ENCODE results near the gene GPT2. TPM values are rescaled to one million over a fixed set of nuclear protein-coding genes. Genes with fewer than 3 reads are reported as not detected.

GPT2 gene
- total RNA-seq, 1 donor from 2014 or later, result 18.4 TPM

DNA sequence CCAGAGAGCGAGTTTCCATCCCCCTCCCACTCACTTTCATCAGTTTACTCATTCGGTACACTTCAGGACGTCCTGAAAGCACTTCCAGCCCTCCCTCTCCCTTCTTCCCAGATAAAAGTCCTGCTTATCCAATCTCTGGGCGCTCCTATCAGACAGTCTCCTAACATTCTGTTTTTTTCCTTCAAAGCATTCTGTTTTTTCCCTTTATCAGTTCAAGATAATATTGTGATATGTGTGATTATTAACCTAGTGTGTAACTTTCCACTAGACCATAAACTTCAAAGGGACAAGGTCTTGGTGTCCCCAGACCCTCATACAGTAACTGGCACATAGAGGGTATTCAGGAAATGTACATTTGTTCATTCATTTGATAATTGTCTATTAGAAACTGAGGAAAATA is 28.8 kb upstream of the GPT2 start:
- intact Hi-C loops (cut with DNase I), result no loop called here
- Histone ChIP-seq H3K4me1 (no peaks in the 10 kb centered on the region), H3K27ac (no peak overlapping the region), H3K4me3 (no peak overlapping the region), H3K36me3 (no peaks in the 10 kb centered on the region), H3K27me3 (no peaks in the 10 kb centered on the region), H3K9me3 (no peaks in the 10 kb centered on the region)
- DNase-seq (ENCODE audit: extremely low spot score in 2 of 2), result no peak
- TF ChIP-seq POLR2A (IDR thresholded peaks at IDR 0.05) (no peak), POLR2AphosphoS5 (IDR thresholded peaks at IDR 0.05; ENCODE audit: insufficient read depth in 1 of 2, low read depth in 1 of 2) (no peak)
- TF ChIP-seq, protein P1, sequence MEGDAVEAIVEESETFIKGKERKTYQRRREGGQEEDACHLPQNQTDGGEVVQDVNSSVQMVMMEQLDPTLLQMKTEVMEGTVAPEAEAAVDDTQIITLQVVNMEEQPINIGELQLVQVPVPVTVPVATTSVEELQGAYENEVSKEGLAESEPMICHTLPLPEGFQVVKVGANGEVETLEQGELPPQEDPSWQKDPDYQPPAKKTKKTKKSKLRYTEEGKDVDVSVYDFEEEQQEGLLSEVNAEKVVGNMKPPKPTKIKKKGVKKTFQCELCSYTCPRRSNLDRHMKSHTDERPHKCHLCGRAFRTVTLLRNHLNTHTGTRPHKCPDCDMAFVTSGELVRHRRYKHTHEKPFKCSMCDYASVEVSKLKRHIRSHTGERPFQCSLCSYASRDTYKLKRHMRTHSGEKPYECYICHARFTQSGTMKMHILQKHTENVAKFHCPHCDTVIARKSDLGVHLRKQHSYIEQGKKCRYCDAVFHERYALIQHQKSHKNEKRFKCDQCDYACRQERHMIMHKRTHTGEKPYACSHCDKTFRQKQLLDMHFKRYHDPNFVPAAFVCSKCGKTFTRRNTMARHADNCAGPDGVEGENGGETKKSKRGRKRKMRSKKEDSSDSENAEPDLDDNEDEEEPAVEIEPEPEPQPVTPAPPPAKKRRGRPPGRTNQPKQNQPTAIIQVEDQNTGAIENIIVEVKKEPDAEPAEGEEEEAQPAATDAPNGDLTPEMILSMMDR (IDR thresholded peaks at IDR 0.05), result no peak

DNA sequence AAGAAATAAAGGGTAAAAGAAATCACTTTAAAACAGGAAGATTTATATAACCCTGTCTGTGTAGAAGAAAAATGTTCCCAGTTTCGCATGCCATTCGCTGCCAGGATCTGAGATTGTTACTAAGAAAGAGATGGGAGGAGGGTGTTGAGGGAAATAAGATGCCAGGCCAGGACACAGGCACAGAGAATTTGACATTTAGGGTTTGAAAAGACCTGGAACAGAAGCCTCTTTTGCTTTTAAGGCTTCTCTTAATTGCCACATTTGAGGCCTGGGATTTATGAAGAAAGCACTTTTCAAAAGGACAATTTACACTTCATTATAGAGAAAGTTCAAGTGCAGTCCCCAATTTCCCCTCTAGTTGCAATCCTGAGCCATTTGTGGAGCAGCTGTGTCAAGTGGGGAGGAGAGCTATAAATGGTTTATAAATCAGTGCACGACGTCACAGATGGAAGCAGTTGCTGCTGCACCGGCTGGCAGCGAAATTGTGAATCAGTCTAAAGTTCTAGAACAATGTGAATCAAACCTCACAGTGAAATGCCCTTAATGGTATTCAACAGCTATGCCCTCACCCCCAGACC is 26.7 kb upstream of the GPT2 start:
- H3K36me3 ChIP-seq, result no peaks in the 10 kb centered on the region
- intact Hi-C loops (cut with DNase I), result no loop called here
- DNase-seq (ENCODE audit: extremely low spot score in 2 of 2), result no peak
- H3K4me3 ChIP-seq, result no peak overlapping the region
- H3K27ac ChIP-seq, result no peak overlapping the region
- H3K27me3 ChIP-seq, result no peaks in the 10 kb centered on the region
- no peaks in the 10 kb centered on the region for H3K9me3 ChIP-seq
- no peak for TF ChIP-seq POLR2AphosphoS5 (IDR thresholded peaks at IDR 0.05; ENCODE audit: insufficient read depth in 1 of 2, low read depth in 1 of 2)
- TF ChIP-seq, protein P1 (IDR thresholded peaks at IDR 0.05), result peak in 1 of 3 experiments; percentile 25
- TF ChIP-seq POLR2A (IDR thresholded peaks at IDR 0.05), result no peak
- no peaks in the 10 kb centered on the region for H3K4me1 ChIP-seq

DNA sequence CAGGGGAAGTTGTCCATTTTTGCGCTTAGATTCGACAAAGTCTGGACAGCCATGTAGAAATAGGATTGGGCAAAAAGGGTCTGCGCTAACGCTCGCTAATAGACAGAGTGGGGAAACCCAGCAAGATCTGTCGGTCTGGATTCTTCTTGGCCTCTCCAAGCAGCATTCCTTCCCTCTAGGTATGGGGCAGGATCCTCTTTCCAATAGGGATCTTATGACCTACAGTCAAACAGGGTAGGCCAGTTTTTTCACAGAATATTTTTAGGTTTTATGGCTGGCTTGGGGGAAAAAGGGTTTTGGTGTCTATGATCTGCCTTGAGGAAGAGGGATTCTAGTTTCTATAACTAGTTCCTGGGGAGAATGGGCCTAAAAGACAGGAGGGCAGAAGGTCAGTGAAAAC is 26.0 kb upstream of the GPT2 start:
- no peaks in the 10 kb centered on the region for H3K4me1 ChIP-seq

DNA sequence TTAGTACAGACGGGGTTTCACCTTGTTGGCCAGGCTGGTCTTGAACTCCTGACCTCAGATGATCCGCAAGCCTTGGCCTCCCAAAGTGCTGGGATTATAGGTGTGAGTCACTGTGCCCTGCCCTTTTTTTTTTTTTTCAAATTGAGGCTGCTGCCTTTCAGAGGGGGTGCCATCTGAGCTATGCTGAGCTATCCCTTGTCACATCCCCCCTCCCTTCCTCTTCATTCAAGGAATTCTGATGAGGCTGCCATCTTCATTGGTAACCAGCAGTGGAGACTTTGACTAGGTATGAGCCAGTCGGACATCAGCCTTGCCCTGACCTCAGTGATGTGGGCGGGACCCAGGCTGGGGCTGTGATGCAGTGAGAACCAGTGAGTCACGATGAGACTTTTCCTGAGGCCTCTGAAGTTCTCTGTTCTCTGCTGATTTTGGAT is 24.4 kb upstream of the GPT2 start:
- DNase-seq (ENCODE audit: extremely low spot score in 2 of 2), result no peak
- TF ChIP-seq POLR2AphosphoS5 (IDR thresholded peaks at IDR 0.05; ENCODE audit: insufficient read depth in 1 of 2, low read depth in 1 of 2), result no peak
- TF ChIP-seq, protein P1 (IDR thresholded peaks at IDR 0.05), result no peak
- TF ChIP-seq POLR2A (IDR thresholded peaks at IDR 0.05), result no peak
- intact Hi-C loops (cut with DNase I), result no loop called here
- H3K27ac ChIP-seq, result no peak overlapping the region
- no peaks in the 10 kb centered on the region for H3K36me3 ChIP-seq
- no peak overlapping the region for H3K4me3 ChIP-seq
- no peaks in the 10 kb centered on the region for H3K4me1 ChIP-seq
- H3K27me3 ChIP-seq, result no peaks in the 10 kb centered on the region
- H3K9me3 ChIP-seq, result no peaks in the 10 kb centered on the region

More for the DNA sequence above, 26.0 kb upstream of the GPT2 start:
- no peak overlapping the region for H3K27ac ChIP-seq
- H3K36me3 ChIP-seq, result no peaks in the 10 kb centered on the region
- TF ChIP-seq POLR2A (IDR thresholded peaks at IDR 0.05), result no peak
- TF ChIP-seq, protein P1 (IDR thresholded peaks at IDR 0.05), result no peak
- TF ChIP-seq POLR2AphosphoS5 (IDR thresholded peaks at IDR 0.05; ENCODE audit: insufficient read depth in 1 of 2, low read depth in 1 of 2), result no peak
- no peak for DNase-seq (ENCODE audit: extremely low spot score in 2 of 2)
- no peaks in the 10 kb centered on the region for H3K27me3 ChIP-seq
- no peak overlapping the region for H3K4me3 ChIP-seq
- no peaks in the 10 kb centered on the region for H3K9me3 ChIP-seq
- intact Hi-C loops (cut with DNase I), result no loop called here

DNA sequence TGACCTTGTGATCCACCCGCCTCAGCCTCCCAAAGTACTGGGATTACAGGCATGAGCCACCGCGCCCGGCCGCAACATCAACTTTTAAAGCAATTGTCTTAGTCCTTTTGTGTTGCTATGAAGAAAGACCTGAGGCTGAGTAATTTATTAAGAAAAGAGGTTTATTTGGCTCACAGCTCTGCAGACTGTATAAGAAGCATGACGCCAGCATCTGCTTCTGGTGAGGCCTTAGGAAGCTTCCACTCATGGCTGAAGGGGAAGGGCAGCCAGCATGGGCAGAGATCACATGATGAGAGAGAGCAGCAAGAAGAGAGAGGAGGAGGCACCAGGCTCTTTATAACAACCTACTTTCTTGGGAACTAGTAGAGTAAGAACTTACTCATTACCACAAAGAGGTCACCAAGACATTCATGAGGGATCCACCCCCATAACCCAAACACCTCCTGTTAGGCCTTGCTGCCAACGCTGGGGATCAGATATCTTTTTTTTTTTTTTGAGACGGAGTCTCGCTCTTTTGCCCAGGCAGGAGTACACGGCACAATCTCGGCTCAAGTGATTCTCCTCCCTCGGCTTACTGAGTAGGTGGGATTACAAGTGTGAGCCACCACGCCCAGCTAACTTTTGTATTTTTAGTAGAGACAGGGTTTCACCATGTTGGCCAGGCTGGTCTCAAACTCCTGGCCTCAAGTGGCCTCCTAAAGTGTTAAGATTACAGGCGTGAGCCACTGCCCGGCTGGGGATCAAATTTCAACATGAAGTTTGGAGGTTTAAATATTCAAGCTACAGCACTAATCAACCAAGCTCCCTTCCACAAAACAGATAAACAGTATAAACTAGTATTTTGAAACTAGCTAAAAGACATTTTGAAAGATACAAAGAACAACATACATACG is 21.4 kb upstream of the GPT2 start:
- Histone ChIP-seq H3K4me1 (no peaks in the 10 kb centered on the region), H3K9me3 (no peaks in the 10 kb centered on the region), H3K27me3 (no peaks in the 10 kb centered on the region), H3K36me3 (no peaks in the 10 kb centered on the region), H3K4me3 (no peak overlapping the region), H3K27ac (no peak overlapping the region)
- no peak for DNase-seq (ENCODE audit: extremely low spot score in 2 of 2)
- no peak for TF ChIP-seq POLR2AphosphoS5 (IDR thresholded peaks at IDR 0.05; ENCODE audit: insufficient read depth in 1 of 2, low read depth in 1 of 2)
- TF ChIP-seq, protein P1 (IDR thresholded peaks at IDR 0.05), result no peak
- TF ChIP-seq POLR2A (IDR thresholded peaks at IDR 0.05), result no peak
- intact Hi-C loops (cut with DNase I), result no loop called here

All from vagina (tissue), 2 donors.